ENCODE measurements around the gene C7orf33.
"Not testable (repeated sequence)": the region's sequence is repeated elsewhere in the genome, so short reads cannot be mapped to it uniquely, and the experiment has no call there.

Gene C7orf33

GRCh38 chr7:148581624-148582023, 8.9 kb upstream of the C7orf33 start:
- DNase-seq: no peak

GRCh38 chr7:148584154-148584827, 6.3 kb upstream of the C7orf33 start:
- DNase-seq: no peak

- DNase-seq: no peak
Measured at GRCh38 chr7:148585399-148585798, 5.2 kb upstream of the C7orf33 start.

GRCh38 chr7:148587076-148587475, 3.5 kb upstream of the C7orf33 start:
- peak; percentile 43 for DNase-seq

- no peak for DNase-seq
Measured at GRCh38 chr7:148588168-148588567, 2.4 kb upstream of the C7orf33 start.

- peak; percentile 75 for DNase-seq
Measured at GRCh38 chr7:148588670-148589131, 1.9 kb upstream of the C7orf33 start.

GRCh38 chr7:148589640-148590039, 926 bp upstream of the C7orf33 start:
- peak; percentile 41 for DNase-seq

GRCh38 chr7:148596354-148596753, 5.8 kb downstream of the C7orf33 start:
- DNase-seq: not testable (repeated sequence)

GRCh38 chr7:148598351-148598750, 7.8 kb downstream of the C7orf33 start:
- DNase-seq: no peak

GRCh38 chr7:148605350-148605749, 14.8 kb downstream of the C7orf33 start:
- no peak for DNase-seq

GRCh38 chr7:148607151-148607661, 16.6 kb downstream of the C7orf33 start:
- DNase-seq: no peak

- peak; percentile 63 for DNase-seq
Measured at GRCh38 chr7:148609045-148609725, 18.6 kb downstream of the C7orf33 start.

- no peak for DNase-seq
Measured at GRCh38 chr7:148611692-148612091, 21.1 kb downstream of the C7orf33 start.

- no peak for DNase-seq
Measured at GRCh38 chr7:148615085-148615730, 24.6 kb downstream of the C7orf33 start.

- no peak for DNase-seq
Measured at GRCh38 chr7:148620749-148621359, 30.3 kb downstream of the C7orf33 start.

- DNase-seq: no peak
Measured at GRCh38 chr7:148621563-148621962, 31.0 kb downstream of the C7orf33 start.

GRCh38 chr7:148622887-148623585, 32.5 kb downstream of the C7orf33 start:
- peak; percentile 62 for DNase-seq

- DNase-seq: peak; percentile 40
Measured at GRCh38 chr7:148623586-148624282, 33.2 kb downstream of the C7orf33 start.

GRCh38 chr7:148624735-148625134, 34.2 kb downstream of the C7orf33 start:
- DNase-seq: peak; percentile 21

- no peak for DNase-seq
Measured at GRCh38 chr7:148625342-148625741, 34.8 kb downstream of the C7orf33 start.

- no peak for DNase-seq
Measured at GRCh38 chr7:148626828-148627227, 36.3 kb downstream of the C7orf33 start.

GRCh38 chr7:148628011-148628410, 37.4 kb downstream of the C7orf33 start:
- no peak for DNase-seq
